Nephron progenitor cell (in vitro differentiated cells): ENCODE measurements around the gene ANO4.

ENCODE experiments used
- DNase-seq: peaks from one replicate; pipeline ENCODE4 v3.0.0; 2021
- H3K27ac Mint-ChIP-seq: 2 replicates; pipeline ENCODE4 v1.8.0; 2021; ENCODE audit warnings: mild to moderate bottlenecking, moderate library complexity, mixed read lengths
- H3K27me3 Mint-ChIP-seq: 2 replicates; pipeline ENCODE4 v1.8.0; 2021; ENCODE audit warnings: mild to moderate bottlenecking, low read depth, mixed read lengths; ENCODE audit not compliant: poor library complexity
- H3K36me3 Mint-ChIP-seq: 2 replicates; pipeline ENCODE4 v1.8.0; 2021; ENCODE audit warnings: low read depth, mixed read lengths
- H3K4me1 Mint-ChIP-seq: 2 replicates; pipeline ENCODE4 v1.8.0; 2021; ENCODE audit warnings: mixed read lengths
- H3K4me3 Mint-ChIP-seq: 2 replicates; pipeline ENCODE4 v1.8.0; 2021; ENCODE audit warnings: mild to moderate bottlenecking, moderate library complexity, mixed read lengths
- H3K9me3 Mint-ChIP-seq: 2 replicates; pipeline ENCODE4 v1.8.0; 2021; ENCODE audit warnings: mild to moderate bottlenecking, moderate library complexity, mixed read lengths
- TF ChIP-seq, protein P1 (sequence below): fragments of 200-600 bp; sonication (generic); IDR thresholded peaks from 2 replicates; pipeline ENCODE4 v1.5.0; 2021; ENCODE audit warnings: antibody characterized with exemption

The ANO4 gene

DNA sequence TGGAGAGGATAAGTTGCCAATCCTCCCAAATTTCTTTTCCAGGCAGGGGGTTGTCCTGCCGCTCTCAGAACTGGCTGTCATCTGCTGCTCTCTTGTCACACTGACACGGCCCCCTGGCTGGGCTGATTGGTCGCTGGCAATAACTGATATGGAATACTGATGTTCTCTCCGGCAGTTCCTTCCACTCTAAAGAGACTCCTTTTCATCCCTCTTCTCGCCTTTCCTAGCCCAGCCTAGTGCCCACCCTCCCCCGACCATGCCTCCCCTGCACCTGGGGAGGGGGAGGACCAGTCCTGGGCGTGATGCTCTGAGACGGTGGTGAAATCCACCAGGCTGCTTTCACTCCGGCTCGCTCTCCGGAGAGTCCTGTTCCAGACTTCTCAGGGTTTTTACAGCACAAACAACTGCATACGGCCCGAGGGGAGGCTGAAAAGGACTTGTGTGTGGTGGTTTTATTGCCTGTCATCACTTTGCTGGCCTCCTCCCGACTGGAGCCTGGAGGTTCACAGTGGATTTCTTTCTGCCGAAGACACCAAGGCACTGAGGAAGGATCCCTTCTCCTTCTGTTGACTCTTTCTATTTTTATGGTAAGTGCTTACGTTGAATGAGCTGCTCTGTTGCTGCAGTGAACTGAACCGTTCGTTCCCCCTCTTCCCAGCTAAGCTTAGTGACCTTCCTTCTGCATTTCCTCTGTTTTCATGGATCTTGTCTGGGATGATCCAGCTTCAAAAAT is at the start of gene ANO4:
Gene ANO4 (plus strand): TSS at position 336 of the 733 bp plus-strand sequence. CDS start 107,010 bp downstream, outside the sequence.
- DNase-seq, result peak; percentile 34
- Mint-ChIP-seq H3K27ac (no peak within 1 kb of the TSS), H3K9me3 (no peaks in the 10 kb centered on the region), H3K27me3 (peaks cover 23% of the 10 kb centered on the region), H3K4me1 (peaks cover 21% of the 10 kb centered on the region), H3K4me3 (peak within 1 kb of the TSS; percentile 64), H3K36me3 (no peaks in the 10 kb centered on the region)
- TF ChIP-seq, protein P1, sequence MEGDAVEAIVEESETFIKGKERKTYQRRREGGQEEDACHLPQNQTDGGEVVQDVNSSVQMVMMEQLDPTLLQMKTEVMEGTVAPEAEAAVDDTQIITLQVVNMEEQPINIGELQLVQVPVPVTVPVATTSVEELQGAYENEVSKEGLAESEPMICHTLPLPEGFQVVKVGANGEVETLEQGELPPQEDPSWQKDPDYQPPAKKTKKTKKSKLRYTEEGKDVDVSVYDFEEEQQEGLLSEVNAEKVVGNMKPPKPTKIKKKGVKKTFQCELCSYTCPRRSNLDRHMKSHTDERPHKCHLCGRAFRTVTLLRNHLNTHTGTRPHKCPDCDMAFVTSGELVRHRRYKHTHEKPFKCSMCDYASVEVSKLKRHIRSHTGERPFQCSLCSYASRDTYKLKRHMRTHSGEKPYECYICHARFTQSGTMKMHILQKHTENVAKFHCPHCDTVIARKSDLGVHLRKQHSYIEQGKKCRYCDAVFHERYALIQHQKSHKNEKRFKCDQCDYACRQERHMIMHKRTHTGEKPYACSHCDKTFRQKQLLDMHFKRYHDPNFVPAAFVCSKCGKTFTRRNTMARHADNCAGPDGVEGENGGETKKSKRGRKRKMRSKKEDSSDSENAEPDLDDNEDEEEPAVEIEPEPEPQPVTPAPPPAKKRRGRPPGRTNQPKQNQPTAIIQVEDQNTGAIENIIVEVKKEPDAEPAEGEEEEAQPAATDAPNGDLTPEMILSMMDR, result no peak

DNA sequence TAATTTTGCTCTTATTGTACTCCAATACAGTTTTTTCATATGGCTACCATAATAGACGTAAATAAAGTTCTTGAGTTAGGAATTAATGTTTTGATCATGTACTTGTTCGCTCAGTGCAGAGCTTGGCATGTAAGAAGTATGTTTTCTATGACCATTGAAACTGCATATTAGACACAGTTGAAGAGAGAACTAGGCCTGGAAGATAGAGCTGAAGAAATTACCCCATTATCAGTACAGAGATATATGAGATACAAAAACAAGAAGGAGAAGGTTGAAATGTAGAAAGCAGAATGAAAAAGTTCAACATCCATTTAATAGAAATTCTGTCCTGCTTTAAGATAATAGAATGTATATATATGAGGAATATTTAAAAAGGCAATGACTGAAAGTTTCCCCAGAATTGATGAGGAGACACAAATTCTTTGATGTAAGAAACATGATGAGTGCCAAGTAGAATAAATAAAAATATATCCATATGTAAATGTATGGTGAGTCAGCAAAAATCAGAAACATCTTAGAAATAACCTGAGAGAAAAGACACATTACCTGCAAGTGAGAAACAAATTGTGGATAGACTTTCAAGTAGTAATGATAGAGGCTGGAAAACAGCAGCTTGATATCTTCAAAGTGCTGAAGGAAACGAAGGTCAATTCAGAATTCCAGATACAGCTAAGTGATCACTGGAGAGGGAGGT is 49.1 kb upstream of the ANO4 start:
- TF ChIP-seq, protein P1, result no peak
- H3K27ac Mint-ChIP-seq, result no peak overlapping the region
- peaks cover 9% of the 10 kb centered on the region for H3K9me3 Mint-ChIP-seq
- no peak for DNase-seq
- no peaks in the 10 kb centered on the region for H3K4me1 Mint-ChIP-seq
- no peaks in the 10 kb centered on the region for H3K36me3 Mint-ChIP-seq
- H3K4me3 Mint-ChIP-seq, result no peak overlapping the region
- H3K27me3 Mint-ChIP-seq, result no peaks in the 10 kb centered on the region

DNA sequence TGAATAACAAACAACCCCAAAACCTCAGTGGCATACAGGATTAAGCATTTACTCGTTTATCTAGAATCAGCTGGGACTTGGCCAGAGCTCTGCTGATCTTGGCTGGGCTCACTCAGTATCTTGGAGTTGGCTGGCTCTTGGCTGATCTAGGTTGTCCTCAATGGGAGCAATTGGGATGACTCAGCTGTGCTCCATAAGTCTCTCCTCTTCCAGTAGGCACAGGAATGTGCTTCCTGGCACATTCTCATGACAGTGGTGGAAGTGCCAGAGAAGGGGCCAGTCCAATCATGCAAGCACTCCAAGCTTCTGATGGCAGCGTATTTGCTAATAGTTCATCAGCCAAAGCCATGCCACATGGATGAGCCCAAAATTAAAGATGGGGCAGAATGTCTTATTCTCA is 41.7 kb upstream of the ANO4 start:
- no peaks in the 10 kb centered on the region for H3K36me3 Mint-ChIP-seq
- DNase-seq, result no peak
- H3K27ac Mint-ChIP-seq, result no peak overlapping the region
- H3K4me1 Mint-ChIP-seq, result no peaks in the 10 kb centered on the region
- H3K9me3 Mint-ChIP-seq, result no peaks in the 10 kb centered on the region
- TF ChIP-seq, protein P1, result no peak
- no peak overlapping the region for H3K4me3 Mint-ChIP-seq
- H3K27me3 Mint-ChIP-seq, result peaks cover 4% of the 10 kb centered on the region

DNA sequence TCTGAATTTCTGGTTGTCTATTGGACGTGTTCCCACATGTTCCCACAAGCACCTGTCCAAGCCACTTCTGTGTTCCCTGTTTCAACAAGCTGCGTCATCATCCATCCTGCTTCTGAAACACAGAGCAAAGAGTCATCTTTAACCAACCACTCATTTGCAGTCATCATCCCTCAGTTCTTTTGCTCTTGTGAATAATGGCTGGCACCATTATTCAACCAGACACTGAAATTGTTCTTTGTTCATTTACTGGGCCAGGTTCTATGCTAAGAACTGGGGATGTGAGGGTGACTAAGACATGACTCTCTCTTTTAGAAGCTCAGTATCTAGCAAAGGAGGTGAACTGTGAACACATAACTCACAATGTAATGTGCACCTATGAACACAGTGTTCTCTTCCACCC is 40.7 kb upstream of the ANO4 start:
- H3K9me3 Mint-ChIP-seq, result no peaks in the 10 kb centered on the region
- peaks cover 4% of the 10 kb centered on the region for H3K27me3 Mint-ChIP-seq
- no peak for DNase-seq
- TF ChIP-seq, protein P1, result no peak
- no peak overlapping the region for H3K27ac Mint-ChIP-seq
- H3K4me1 Mint-ChIP-seq, result no peaks in the 10 kb centered on the region
- no peaks in the 10 kb centered on the region for H3K36me3 Mint-ChIP-seq
- H3K4me3 Mint-ChIP-seq, result no peak overlapping the region

DNA sequence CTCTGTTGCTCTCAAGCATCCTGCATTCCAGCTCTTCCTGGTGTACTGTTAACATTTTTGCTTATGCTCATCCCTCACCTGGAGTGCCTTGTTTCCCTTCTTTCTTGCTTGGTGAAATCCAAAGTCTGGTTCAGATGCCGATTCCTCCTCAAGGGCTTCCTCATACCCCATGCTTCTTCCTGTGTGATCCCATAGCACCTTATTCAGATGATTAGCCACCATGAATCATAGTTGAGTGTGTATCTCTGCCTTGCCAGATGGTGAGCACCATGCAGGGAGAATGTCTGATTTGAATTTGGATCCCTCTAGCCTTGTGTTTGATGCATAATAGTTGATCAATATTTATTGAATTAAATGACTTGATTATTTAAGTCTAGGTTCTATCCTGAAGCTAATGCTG is 39.4 kb upstream of the ANO4 start:
- H3K36me3 Mint-ChIP-seq, result no peaks in the 10 kb centered on the region
- no peaks in the 10 kb centered on the region for H3K4me1 Mint-ChIP-seq
- no peak overlapping the region for H3K4me3 Mint-ChIP-seq
- no peak overlapping the region for H3K27ac Mint-ChIP-seq
- DNase-seq, result no peak
- H3K27me3 Mint-ChIP-seq, result peaks cover 10% of the 10 kb centered on the region
- H3K9me3 Mint-ChIP-seq, result no peaks in the 10 kb centered on the region
- TF ChIP-seq, protein P1, result no peak

DNA sequence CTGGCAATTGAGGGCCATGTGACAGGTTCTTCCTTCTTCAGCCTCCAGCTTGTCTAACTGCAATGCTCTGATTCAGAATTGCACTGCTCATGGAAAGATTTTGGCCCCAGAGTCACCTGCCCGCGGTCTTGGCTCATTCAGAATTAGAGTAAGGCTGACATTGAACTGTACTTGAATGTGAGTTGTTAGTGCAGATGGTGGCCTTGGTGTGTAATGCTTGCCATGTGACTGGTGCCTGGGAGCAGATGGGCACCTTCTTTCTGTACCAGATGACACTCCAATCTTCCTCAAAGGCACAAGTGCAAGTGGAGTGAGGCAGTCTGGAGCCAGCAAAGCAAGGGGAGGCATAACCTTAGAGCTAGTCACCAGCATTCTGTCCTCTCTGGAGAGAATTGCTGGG is 36.5 kb upstream of the ANO4 start:
- Mint-ChIP-seq H3K36me3 (no peaks in the 10 kb centered on the region), H3K4me3 (no peak overlapping the region), H3K27me3 (peaks cover 10% of the 10 kb centered on the region), H3K27ac (no peak overlapping the region), H3K4me1 (no peaks in the 10 kb centered on the region), H3K9me3 (no peaks in the 10 kb centered on the region)
- DNase-seq, result no peak
- TF ChIP-seq, protein P1, result no peak
